GM18526 (cell line): ENCODE results near the gene UIMC1.

Experiments
- POLR2A ChIP-seq: IDR thresholded peaks from 3 replicates; pipeline ENCODE4 v1.6.1; 2011; ENCODE audit not compliant: insufficient read length; ENCODE audit errors: extremely low read depth

Gene UIMC1

DNA sequence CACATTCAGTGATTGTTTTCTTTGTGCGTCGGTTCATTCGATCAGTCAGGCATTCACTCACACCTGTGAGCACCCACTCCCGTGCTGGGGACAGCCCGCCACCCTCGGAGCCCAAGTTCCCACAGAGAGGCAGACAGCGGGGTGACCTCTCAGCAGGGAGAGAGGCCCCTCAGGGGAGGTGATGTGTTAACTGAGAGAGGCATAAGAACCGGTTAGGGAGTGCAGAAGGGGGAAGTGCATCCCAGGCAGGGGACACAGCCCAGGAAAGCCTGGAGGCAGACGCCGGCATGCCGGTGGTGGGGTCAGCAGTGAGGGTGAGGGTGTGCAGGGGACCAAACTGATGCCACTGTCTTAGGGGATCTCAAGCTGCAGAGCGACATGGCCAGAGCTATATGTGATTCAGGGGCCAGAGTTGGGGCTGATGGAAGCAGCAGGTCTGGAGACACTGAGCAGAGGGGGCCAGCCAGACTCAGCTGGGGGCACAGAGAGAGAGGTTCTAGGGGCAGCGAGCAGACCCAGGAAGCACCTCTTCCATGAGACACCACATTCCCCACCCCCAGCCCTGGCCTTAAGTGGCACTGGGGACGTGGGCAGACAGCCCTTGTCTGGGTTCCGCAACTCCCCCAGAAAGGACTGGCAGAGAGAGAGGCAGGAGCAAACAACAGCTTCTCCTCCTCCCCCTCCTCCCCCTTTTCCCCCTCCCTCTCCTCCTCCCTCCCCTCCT, 143.4 kb downstream of the UIMC1 start:
- TF ChIP-seq POLR2A, result no peak

DNA sequence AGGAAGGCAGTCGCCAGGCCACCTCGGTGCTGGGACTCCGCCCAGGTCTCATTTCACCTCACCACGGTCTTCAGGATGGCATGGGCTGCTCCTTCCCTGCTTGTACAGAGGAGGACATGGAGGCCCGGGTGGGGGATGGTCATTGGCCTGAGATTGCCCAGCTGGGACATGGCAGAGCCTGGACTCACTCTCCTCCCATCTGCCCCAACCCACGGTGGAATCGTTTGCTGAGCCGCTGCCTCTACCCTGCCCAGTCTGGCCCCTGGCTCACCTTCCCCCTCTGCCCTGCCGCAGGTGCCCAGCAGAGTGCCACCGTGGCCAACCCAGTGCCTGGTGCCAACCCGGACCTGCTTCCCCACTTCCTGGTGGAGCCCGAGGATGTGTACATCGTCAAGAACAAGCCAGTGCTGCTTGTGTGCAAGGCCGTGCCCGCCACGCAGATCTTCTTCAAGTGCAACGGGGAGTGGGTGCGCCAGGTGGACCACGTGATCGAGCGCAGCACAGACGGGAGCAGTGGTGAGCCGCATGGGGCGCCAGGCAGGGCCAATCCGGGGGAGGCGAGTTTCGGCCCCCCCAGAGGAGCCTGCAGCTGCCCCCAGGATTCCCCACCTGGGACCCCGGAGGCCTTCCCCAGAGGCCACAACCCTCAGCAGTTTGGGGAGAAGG, 144.1 kb downstream of the UIMC1 start:
- TF ChIP-seq POLR2A, result no peak

DNA sequence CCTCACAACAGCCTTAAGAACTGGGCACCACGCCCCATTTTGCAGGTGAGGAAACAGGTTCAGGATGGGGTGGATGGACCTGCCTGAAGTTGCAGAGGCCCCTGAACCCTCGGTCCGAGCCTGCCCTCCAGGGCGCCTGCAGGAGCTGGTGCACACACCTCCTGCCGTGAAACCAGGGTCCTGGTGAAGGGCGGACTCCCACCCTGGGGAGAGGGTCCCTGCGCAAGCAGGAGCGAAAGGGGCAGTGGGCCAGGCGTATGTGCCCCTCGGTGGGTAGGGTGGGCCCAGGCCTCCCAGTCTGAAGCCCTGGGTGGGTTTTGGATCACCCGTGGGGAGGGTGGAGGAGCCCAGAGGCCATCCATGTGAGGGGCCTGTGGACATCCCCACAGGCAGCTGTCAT, 145.3 kb downstream of the UIMC1 start:
- no peak for TF ChIP-seq POLR2A

DNA sequence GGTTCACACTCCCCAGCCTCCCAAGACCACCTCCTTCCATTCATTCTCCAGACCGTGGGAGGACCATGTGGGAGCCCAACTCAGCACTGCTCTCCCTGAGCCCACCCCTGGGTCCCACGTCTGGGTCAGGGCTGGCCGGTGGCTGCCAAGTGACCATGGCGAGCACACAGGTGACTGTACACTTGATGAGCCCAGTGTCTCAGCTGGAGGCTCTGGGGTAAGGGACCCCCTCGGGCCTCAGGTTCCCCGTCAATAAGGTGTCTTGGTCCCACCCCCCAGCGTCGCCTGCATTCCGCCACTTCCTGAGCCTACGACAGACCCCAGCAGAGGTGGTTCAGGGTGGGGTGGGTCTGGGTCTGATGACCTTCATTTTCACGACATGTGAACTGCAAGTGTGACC, 146.2 kb downstream of the UIMC1 start:
- TF ChIP-seq POLR2A, result no peak

DNA sequence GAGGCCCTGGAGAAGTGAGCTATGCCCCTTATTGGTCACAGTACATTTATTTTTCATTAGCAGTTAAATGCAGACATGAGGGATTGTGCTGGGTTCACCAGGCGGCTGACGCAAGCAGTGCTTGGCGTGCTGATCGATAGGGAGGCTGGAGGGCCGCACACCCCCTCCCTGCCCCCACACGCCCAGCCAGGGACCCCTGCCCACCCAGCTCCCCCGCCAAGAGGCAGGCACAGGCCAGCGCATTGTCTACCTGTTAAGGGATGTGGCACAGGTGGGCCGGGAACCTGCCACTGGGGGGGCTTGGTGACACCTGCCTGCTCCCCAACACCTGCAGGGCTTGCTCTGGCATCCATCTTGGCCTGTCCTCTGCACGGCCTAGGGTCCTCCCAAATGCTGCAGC, 146.7 kb downstream of the UIMC1 start:
- no peak for TF ChIP-seq POLR2A

DNA sequence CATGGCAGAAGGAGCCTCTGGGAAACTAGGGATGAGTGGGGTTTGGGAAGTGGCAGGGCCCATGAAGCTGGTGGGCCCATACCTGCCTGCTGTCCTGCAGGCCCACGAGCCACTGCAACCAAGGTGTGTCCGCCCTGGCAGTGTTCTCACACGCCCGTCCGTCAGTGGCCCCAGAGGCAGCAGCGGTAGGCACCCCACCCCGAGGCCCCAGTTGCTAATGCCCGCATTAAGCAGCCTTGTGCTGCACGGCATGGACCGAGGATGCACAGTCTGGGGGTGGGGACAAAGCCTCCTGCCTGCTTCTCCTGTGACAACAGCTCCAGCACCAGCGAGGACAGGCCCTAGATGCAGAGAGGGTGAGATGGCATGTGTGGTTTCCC, 148.7 kb downstream of the UIMC1 start:
- no peak for TF ChIP-seq POLR2A

DNA sequence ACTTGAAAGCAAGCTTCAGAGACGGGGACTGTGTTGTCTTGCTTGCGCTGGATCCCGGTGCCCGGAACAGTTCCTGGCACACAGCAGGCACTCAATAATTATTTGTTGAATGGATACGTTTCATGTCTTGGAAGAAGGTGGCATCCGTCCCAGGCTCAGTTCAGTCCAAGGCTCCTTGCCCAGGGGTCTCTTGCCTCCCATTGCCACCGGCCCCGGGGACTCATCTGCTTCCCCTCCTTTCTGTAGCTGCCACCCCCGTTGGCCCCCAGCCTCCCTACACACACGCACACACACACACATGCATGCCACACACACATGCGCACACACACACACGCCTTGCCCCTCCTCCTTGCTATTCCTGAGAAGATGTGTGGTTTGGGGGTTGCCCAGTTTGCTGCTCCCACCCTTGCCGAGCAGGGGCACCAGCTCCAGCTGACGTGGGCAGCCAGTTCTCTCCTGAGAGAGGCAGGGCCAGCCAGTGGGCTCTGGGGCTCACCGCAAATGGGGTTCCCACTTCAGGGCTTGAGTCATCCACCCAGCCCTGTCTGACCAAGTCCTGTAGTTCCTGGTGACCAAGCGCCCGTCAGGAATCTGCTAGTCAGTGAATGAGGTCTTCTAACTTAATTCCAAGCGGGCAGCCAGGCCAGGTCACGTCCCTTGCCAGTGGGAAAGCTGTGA, 149.2 kb downstream of the UIMC1 start:
- no peak for TF ChIP-seq POLR2A

DNA sequence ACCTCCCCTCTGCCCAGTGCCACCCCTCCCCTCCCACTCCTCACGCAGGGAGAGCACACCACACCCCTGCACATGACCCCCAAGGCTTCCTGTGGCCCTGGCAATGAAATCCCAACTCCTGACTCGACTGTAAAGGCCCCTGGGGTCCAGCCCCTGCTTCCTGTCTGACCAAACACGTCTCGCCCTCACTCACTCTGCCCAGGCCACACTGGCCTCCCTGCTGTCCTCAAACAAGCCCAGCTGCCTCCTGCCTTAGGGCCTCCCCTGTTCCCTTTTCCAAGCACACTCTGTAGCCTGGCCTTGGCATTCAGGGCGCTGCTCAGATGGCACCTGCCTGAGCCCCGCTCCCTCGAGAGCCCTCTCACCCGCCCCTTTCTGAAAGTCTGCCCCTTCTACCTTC, 149.8 kb downstream of the UIMC1 start:
- TF ChIP-seq POLR2A, result no peak

DNA sequence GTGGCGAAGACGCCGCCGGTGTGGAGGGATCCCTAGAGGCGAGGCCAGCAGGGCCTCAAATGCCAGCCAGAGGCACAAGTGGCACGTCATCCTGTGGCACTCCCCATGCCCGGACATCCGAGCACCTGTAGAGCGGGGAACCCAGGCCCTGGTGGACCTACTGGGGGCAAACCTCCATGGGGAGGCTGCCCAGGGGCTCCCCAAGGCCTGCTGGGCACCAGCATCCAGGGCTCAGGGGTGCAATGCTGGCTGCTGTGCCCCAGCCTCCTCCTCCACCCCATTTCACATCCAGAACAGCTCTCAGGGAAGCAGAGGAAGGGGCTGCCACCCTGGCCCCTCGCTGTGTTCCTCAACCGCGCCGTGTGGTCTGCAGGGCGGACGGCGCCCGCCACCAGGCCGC, 151.0 kb downstream of the UIMC1 start:
- no peak for TF ChIP-seq POLR2A
